HG03521 (cell line): Measurements from ENCODE around the gene COX7B2.

ENCODE experiments used
- ATAC-seq: cut with Tn5 transposase; IDR thresholded peaks from one replicate; pipeline ENCODE4 v1.9.1; 2021; ENCODE audit warnings: mild to moderate bottlenecking, moderate library complexity; ENCODE audit not compliant: unreplicated experiment

Gene COX7B2

DNA sequence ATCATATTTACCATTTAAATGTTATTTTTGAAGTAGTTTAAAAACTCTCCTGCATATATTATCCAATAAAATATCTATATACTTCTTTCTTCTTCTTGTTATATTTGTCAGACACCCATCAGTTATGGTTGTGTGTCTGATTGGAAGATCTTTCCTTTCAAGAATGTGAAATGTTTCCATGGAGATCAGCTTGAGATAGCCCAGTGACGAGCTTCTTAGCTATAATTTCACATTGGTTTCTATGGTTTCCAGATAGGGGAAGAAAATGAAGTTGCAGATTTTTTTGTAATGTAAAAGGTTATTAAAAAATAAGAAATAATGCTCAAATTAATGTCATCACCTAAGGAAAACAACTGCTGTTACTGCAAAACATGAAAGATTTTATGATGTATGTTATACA, 189.0 kb downstream of the COX7B2 start:
- ATAC-seq = no peak

DNA sequence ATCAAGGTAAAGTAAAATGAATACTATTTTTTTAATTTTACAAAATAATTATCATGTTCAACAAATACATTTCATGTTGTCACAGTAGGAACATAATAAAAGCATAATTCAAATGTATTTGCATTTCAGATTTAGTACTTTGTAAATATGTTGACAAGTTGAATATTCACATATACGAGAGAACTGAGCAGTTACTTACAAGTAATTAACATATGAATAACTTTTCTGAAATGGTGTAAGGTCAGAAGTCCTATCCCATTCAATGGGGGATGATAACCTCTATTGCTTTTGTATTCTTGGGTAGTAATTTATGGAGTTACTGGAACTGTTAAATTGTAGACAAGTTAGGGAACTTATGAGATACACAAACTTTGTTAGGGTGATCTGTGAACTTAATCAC, 191.1 kb downstream of the COX7B2 start:
- no peak for ATAC-seq

DNA sequence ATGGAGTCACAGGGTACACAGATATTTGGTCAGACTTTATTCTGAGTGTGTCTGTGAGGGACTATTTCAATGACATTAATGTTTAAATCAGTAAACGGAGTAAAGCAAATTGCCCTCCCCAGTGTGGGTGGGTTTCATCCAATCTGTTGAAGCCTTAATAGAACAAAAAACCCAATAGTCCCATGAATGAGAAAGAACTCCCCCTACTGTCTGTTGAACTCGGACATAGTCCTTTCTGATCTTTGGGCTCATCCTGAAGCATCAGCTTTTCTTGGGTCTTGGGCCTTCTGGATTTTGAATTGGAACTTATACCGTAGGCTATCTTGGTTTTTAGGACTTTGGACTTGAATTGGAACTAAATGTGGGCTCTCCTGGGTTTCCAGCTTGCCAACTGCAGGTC, 193.6 kb downstream of the COX7B2 start:
- ATAC-seq = no peak

DNA sequence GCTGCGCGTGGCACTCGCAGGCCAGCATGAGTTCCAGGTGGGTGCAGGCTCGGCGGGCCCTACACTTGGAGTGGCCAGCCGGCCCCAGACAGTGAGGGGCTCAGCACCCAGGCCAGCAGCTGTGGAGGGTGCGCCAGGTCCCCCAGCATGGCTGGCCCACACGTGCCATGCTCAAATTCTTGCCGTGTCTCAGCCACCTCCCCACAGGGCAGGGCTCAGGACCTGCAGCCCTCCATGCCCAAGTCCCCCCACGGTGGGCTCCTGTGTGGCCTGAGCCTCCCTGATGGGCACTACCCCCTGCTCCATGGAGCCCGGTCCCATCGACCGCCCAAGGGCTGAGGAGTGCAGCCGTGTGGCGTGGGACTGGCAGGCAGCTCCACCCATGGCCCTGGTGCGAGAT, 210.2 kb downstream of the COX7B2 start:
- ATAC-seq = no peak
